T-helper 17 cell (primary cell): ENCODE results near the gene CNIH2. TPM values are rescaled to one million over a fixed set of nuclear protein-coding genes. Genes with fewer than 3 reads are reported as not detected.

Experiments used
- ATAC-seq: fragments of 150-1000 bp; cut with Tn5 transposase; 2 replicates; pipeline ENCODE4 v1.10.0; 2021; ENCODE audit warnings: mild to moderate bottlenecking, moderate library complexity
- DNase-seq, 3 donors: peaks; one replicate each; pipeline versions ENCODE4 v3.0.0 to v3.0.0-alpha.2; 2020 to 2021
- H3K9me3 ChIP-seq: one replicate; pipeline ENCODE4 v1.7.0; 2013; ENCODE audit warnings: low read length, mild to moderate bottlenecking; ENCODE audit not compliant: control insufficient read depth, poor library complexity, severe bottlenecking
- H3K27ac Mint-ChIP-seq: one replicate; pipeline ENCODE4 v1.8.0; 2022; ENCODE audit warnings: mild to moderate bottlenecking, moderate library complexity, mixed read lengths
- H3K27me3 Mint-ChIP-seq: one replicate; pipeline ENCODE4 v1.8.0; 2022; ENCODE audit warnings: mixed read lengths
- H3K36me3 Mint-ChIP-seq: one replicate; pipeline ENCODE4 v1.8.0; 2022; ENCODE audit warnings: low read depth, mixed read lengths
- H3K4me1 Mint-ChIP-seq: one replicate; pipeline ENCODE4 v1.8.0; 2022; ENCODE audit warnings: mild to moderate bottlenecking, mixed read lengths
- H3K4me3 Mint-ChIP-seq: one replicate; pipeline ENCODE4 v1.8.0; 2022; ENCODE audit warnings: mild to moderate bottlenecking, moderate library complexity, mixed read lengths
- total RNA-seq, 4 donors: library from RNA in 2 of 4; stranded (reverse) in 2 of 4; gene quantifications; one replicate each; pipeline ENCODE4 v1.2.3 and lab custom pipeline; 2022 to 2026

CNIH2 gene
- total RNA-seq, 2 donors from 2014 or later = 9.0 to 14.4 TPM

DNA sequence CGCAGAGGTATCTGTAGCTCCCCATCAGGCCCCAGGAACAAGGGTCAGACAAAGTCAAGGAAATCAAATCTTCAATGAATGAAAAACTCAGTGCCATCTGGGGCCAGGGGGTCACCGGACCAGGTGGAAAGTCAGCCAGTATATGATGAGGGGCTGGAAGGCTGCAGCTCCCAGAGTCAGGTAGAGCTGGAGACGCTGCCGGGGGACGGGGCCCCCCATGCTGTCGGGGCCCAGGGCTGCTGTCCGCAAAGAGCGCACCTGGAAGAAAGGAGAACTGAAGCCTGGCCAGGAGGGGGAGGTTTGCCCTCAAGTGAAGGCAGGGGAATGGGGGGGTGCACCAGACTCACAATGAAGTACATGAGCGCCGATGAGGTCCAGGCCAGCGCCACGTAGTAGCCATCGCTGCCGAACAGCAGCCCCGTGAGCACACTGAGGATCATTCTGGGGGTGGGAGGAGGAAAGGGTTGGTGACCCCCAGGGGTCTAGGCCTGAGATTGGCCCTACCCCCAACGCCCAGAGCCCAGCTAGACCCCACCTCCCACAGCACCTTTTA, 6.6 kb downstream of the CNIH2 start:
- no peaks in the 10 kb centered on the region for H3K27me3 Mint-ChIP-seq
- H3K27ac Mint-ChIP-seq = peak overlapping the region; percentile 63
- H3K4me1 Mint-ChIP-seq = peaks cover 23% of the 10 kb centered on the region
- H3K36me3 Mint-ChIP-seq = no peaks in the 10 kb centered on the region
- H3K9me3 ChIP-seq = no peaks in the 10 kb centered on the region
- no peak for DNase-seq
- no peak for ATAC-seq
- no peak overlapping the region for H3K4me3 Mint-ChIP-seq

DNA sequence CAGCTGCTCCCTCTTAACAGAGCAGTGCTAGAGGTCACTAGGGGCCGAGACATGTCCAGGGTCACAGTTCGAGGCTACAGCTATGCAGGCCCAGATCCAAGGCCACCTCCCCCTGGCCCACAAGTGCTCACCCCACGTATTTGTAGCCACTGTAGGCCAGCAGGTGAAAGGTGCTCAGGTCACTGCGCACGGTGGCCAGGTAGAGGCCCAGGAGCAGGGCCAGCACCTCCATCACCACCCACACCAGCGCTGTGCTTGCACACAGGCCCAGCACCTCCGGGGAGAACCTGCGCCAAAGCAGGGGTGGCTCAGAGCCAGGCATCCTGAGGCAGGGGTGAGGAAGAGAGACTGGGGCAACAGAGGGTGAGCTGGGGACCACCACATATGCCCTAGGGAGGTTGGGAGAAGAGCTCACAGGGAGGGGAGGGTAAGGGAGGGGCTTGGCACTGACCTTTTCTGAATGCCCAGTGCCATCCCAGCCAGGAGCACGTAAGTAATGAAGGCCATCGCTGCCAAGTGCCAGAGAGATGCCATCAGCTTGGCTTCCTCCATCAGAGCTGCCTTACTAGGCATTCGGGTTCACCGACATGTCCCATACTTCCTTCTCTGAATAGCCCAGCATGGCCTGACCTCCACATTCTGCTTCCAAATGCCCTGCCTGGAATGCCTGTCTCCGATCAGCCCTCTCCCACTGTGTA, 7.4 kb downstream of the CNIH2 start:
- no peak for DNase-seq
- H3K9me3 ChIP-seq = no peaks in the 10 kb centered on the region
- Mint-ChIP-seq H3K27ac (peak overlapping the region; percentile 63), H3K4me3 (no peak overlapping the region), H3K36me3 (no peaks in the 10 kb centered on the region), H3K27me3 (no peaks in the 10 kb centered on the region), H3K4me1 (peaks cover 28% of the 10 kb centered on the region)
- no peak for ATAC-seq

DNA sequence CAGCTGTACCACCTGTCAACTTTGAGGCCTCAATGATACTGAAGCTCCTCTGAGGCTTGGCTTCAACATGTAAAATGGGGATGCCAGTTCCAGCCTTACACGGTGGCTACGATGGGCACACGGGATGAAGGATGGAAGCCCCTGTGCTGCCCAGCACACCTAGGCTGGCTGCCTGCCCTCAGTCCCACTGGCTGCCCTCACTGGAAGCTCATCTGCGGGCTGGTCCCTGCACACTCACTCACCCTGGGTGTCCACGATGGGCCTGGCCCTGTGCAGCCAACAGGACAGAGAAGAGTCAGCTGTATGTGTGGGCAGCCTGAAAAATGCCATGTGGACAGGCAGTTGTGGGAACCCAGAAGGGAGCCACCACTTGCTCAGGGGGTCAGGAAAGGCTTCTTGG, 8.7 kb downstream of the CNIH2 start:
- H3K4me3 Mint-ChIP-seq = peak overlapping the region; percentile 90
- H3K36me3 Mint-ChIP-seq = no peaks in the 10 kb centered on the region
- DNase-seq = no peak
- H3K27ac Mint-ChIP-seq = peak overlapping the region; percentile 63
- H3K27me3 Mint-ChIP-seq = no peaks in the 10 kb centered on the region
- H3K9me3 ChIP-seq = no peaks in the 10 kb centered on the region
- H3K4me1 Mint-ChIP-seq = peaks cover 32% of the 10 kb centered on the region
- no peak for ATAC-seq

DNA sequence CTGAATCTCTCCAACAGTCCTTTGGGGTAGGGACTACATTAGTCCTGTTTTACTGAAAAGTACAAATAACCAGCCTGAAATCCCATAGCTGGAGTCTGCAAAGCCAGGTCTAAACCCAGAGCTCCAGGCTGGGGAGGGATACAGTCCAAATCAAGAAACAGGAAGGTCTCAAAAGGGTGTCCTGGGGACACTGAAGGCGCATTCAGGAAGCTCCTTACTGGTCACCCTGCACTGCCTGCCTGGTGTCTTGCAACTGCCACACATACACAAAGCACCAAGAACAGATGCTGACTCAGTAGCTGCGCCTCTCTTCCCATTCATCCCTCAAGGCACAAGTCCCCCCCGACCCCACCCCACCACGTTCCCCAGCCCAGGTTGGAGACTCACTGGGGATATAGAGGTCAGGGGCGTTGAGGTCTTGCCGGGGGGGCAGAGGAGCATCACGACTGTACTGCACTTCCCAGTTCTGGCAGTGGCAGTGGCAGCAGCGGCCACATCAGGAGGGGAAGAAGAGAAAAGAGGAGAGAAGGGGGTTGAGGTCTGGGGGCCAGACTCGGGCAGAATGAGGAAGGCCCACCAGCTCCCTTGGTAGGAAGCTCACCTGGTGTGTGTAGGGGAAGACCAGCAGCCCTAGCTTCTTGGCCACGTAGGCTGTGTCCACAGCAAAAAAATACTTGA, 9.4 kb downstream of the CNIH2 start:
- Mint-ChIP-seq H3K4me1 (peaks cover 27% of the 10 kb centered on the region), H3K27me3 (peaks cover under 1% of the 10 kb centered on the region), H3K36me3 (no peaks in the 10 kb centered on the region), H3K27ac (peak overlapping the region; percentile 89), H3K4me3 (peak overlapping the region; percentile 90)
- no peaks in the 10 kb centered on the region for H3K9me3 ChIP-seq
- DNase-seq (no peak), ATAC-seq (no peak)

DNA sequence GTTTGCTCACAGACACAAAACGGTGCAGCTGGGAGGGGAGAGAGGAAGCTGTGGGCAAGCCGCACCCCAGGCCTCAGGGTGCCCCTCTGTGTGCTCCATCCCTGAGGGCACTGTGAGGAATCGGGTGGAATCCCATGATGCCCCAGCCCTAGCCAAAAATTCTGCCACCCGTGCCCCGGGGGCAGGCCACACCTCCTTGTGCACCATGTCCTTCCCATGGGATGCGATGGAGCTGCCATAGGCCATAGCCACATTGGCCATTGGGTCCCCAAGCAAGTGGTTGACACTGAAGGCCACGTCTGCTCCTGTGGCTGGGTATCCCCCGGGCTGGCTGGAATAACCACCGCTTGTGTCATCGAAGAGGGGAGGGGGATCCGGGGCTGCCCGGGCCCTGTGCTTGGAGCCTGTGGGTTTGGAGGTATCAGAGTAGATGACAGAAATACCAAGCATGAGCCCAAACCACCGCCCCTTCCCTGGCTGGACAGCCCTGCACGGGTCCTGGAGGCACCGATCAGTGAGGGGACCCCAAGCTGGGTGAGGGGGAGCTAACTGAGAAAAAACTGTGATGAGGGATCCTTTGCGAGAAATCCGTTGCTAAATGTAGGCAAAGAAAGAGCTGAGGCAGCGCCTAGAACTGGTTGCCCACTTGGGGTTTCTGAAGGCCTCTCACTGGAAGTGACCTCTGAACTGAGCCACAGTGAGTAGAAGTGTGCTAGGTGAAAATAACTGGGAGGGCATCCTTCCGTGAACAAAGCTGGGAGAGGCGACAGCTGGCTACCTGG, 10.1 kb downstream of the CNIH2 start:
- ATAC-seq = no peak
- peaks cover 26% of the 10 kb centered on the region for H3K4me1 Mint-ChIP-seq
- peak overlapping the region; percentile 90 for H3K4me3 Mint-ChIP-seq
- peak overlapping the region; percentile 89 for H3K27ac Mint-ChIP-seq
- DNase-seq = no peak
- peaks cover 7% of the 10 kb centered on the region for H3K27me3 Mint-ChIP-seq
- H3K9me3 ChIP-seq = no peaks in the 10 kb centered on the region
- H3K36me3 Mint-ChIP-seq = no peaks in the 10 kb centered on the region

DNA sequence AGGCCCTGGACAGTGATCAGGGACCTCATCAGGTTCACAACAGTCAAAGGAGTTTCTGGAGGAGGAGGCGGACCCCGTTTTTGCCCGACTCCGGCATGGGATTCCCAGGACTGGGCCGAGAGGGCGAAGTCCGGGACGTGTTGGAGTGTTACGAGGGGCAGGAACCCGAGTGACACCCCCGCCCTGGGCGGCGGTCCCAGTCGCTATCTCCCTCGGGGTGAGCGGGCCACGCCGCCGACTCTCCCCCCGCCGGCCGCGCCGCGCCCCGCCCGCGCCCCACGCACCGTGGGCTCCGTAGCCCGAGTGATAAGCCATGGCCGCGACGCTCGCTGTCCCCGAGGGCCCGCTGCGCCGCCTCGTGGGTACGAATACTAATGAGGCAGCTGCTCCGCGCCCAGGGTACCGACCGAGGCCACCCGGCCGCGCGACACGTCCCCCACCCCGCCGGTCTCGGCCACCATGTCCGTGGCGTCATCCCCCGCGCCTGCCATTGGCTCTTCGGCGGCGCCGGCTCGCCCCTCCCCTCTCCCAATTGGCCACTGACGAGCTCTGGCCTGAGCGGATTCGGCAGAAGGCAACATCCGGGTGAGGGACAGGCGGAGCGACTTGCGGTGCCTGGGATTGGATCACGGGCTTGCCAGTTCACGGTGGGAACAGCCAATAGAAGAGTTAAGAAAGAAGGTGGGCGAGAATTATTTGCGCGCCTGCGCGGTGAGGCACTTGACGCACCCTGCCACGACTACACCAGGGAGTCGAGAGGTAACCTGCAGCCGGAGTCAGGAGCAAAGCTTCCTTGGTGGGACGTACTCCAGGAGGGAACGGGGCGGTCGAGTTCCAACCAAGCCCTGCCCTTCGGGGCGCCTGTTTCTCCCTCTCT, 10.9 kb downstream of the CNIH2 start, which contains the start of gene YIF1A:
Gene YIF1A, minus strand, starts transcription at position 473 of the 877 bp plus-strand sequence. Its CDS starts 158 bp downstream, at position 315.
- Mint-ChIP-seq H3K36me3 (no peaks in the 10 kb centered on the region), H3K4me1 (peaks cover 29% of the 10 kb centered on the region), H3K4me3 (peak within 1 kb of the TSS; percentile 90), H3K27me3 (peaks cover 14% of the 10 kb centered on the region), H3K27ac (peak within 1 kb of the TSS; percentile 89)
- ATAC-seq (peak; percentile 91), DNase-seq (peak; percentile 97 to 98 (median 97))
- no peaks in the 10 kb centered on the region for H3K9me3 ChIP-seq

DNA sequence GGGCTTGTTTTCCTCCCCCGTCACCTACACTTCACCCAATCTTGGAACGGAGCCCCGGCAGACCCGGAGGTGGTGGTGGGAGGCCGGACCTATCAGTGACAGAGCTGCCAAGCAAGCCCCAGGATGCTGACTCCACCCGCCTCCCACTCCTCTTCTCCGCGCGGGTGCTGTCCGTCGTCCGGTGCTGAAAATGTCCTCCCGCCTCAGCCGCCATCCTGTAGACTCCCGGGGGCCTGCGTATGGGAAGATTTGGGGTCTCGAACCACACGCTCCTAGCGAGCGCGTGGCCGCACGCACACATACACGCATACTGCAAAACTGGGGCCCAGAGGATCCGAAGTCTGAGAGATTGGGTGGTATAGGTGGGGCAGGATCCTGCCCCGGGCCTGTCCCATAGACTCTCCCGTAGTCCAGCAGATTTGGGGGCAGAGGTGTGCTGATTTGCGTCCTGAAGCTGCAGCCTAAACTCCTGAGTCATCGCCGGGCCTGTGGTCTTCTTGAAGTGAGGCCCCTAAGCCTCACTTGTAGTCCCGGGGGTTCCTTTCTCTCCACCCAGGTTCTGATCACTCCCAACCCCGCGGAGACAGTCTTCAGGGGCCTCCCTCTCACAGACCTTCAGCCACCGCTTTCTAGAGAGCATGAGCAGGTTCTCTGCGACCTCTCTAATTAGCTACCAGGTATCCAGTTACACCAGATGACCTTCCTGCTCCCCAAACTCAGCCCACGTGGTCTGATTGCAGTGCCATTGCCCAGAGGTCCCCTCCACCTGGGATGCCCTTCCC, 11.8 kb downstream of the CNIH2 start:
- Mint-ChIP-seq H3K27ac (peak overlapping the region; percentile 89), H3K36me3 (no peaks in the 10 kb centered on the region), H3K4me1 (peaks cover 29% of the 10 kb centered on the region), H3K4me3 (peak overlapping the region; percentile 90), H3K27me3 (peaks cover 14% of the 10 kb centered on the region)
- no peaks in the 10 kb centered on the region for H3K9me3 ChIP-seq
- DNase-seq (peak in 2 of 3 donors; percentile 58 to 65), ATAC-seq (peak; percentile 56)

DNA sequence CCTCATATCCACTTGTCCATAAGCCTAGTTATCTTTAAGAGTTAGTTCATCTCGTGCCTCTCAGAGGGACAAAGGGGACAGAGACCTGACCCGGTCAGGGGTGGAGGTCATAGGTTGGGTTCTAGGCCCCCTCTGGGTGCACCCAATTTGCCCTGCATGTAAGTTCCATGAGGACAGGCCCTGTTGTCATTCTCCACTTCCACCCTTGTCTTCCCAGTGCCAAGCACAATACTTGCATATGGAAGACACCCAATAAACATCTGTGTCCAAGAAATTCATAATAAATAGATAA, 12.3 kb downstream of the CNIH2 start:
- no peaks in the 10 kb centered on the region for H3K9me3 ChIP-seq
- DNase-seq (no peak), ATAC-seq (no peak)
- Mint-ChIP-seq H3K27ac (no peak overlapping the region), H3K4me1 (peaks cover 29% of the 10 kb centered on the region), H3K36me3 (no peaks in the 10 kb centered on the region), H3K27me3 (peaks cover 14% of the 10 kb centered on the region), H3K4me3 (peak overlapping the region; percentile 90)

DNA sequence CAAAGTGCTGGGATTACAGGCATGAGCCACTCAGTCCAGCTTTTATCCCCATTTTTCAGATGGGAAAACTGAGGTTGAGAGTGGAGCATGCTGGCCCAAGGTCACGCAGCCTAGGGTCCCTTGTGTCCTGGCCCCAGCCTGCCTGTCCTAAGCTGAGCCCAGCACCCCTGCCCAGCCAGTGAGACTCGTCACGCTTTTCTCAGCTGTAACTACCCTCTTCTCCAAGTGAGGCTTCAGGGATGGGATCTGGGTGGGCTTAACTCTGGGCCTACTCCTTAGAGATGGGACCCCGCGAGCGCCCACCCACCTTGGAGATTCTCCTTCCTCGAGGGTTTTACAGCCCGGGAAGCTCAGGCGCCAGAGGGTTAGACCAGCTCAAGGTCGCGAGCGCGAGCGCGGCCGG, 13.3 kb downstream of the CNIH2 start:
- ATAC-seq (no peak), DNase-seq (no peak)
- peak overlapping the region; percentile 28 for H3K4me3 Mint-ChIP-seq
- H3K4me1 Mint-ChIP-seq = peaks cover 28% of the 10 kb centered on the region
- no peak overlapping the region for H3K27ac Mint-ChIP-seq
- no peaks in the 10 kb centered on the region for H3K9me3 ChIP-seq
- peaks cover 14% of the 10 kb centered on the region for H3K27me3 Mint-ChIP-seq
- no peaks in the 10 kb centered on the region for H3K36me3 Mint-ChIP-seq

DNA sequence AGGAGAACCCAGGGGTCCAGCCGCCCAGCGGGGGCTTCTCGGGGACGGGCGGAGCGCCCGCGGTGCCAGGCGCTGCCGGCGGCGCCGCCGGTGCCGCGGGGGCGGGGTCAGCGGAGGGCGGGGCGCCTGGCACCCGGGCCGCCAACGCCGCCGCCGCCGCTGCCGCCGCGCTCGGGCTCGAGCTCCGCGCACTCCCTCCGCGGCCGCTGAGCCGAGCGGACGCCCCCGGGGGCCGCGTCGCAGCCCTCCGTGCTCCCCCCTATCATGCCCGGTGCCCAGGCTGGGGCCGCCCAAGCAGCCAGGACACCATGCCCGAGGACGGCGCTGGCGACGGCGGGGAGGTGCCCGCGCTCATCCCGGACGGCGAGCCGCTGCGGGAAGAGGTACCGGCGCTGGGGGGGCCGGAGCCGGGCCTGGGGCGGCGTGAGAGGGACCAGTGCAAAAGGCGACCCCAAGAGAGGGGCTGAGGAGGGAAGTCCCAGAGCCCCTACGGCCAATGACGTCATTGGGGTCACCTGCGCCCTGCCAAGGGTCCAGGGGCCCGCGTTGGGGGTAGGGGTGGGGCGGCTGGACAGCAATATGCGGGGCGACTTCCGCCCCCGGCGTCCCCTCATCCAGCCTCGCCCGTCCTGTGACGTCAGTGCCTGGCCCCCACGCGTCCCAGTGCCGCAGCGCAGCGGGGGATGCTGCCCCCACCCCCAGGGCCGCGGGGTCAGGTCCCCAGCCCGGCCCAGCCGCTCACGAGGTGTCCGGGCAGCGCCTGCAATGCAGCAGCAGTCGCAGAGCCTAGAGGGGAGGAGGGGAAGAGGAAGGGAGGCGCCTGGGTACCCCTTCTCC, 13.9 kb downstream of the CNIH2 start, which contains the start of gene TMEM151A:
Gene TMEM151A, plus strand, starts transcription at position 189 of the 837 bp plus-strand sequence. Its CDS starts 120 bp downstream, at position 309.
- Mint-ChIP-seq H3K4me3 (peak within 1 kb of the TSS; percentile 90), H3K27ac (no peak within 1 kb of the TSS), H3K36me3 (no peaks in the 10 kb centered on the region), H3K27me3 (peaks cover 14% of the 10 kb centered on the region), H3K4me1 (peaks cover 28% of the 10 kb centered on the region)
- peak in 2 of 3 donors; percentile 33 to 56 for DNase-seq
- ATAC-seq = no peak
- H3K9me3 ChIP-seq = no peaks in the 10 kb centered on the region

DNA sequence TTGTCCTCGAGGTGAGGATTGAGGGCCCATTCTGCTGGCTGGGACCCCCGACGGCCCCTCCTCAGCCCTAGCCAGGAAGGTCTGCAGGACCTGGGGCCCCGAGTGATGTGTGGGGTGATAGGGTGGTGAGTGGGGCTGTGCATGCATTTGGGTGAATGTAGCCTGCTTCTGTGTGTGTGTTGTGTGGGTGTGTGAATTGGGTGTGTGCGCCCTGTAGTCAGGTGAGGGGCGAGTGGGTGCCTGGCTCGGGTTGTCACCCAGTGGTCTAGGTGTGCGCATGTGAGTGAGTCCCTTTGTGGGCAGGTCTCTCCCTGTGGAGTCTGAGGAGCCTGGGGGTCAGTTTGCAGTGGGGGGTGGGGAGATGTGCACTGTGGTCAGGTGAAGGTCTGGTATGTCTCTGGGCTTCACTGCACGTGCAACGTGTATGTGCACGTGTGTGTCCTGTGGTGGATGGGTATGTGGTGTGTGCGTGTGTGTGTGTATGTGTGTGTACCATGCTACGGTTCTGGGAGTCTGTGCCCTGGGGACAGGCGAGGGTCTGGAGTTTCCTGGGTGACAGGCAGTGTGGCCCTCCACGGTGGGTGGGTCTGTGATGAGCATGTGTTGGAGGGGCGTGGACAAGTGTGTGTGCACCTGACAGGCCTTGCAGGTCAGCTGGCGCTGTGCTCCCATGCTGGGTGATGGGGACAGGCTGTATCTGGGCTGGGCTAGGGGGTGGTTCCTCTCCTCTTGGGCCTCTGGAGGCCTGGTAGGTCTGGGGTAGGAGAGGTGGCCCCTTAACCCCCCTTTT, 14.8 kb downstream of the CNIH2 start:
- H3K27ac Mint-ChIP-seq = no peak overlapping the region

More for the DNA sequence above, 14.8 kb downstream of the CNIH2 start:
- no peak for DNase-seq
- Mint-ChIP-seq H3K27me3 (peaks cover 14% of the 10 kb centered on the region), H3K36me3 (no peaks in the 10 kb centered on the region), H3K4me3 (peak overlapping the region; percentile 72), H3K4me1 (peaks cover 28% of the 10 kb centered on the region)
- no peaks in the 10 kb centered on the region for H3K9me3 ChIP-seq
- no peak for ATAC-seq
